Psoas muscle (tissue), 8 donors: Measurements from ENCODE around the gene SORT1. TPM values are rescaled to one million over a fixed set of nuclear protein-coding genes. Genes with fewer than 3 reads are reported as not detected.

Experiments
- ATAC-seq, 4 donors: fragments of 200-7000 bp; cut with Tn5 transposase; one replicate each; pipeline ENCODE4 v1.9.1; 2020; ENCODE audit warnings: moderate library complexity in 3 of 4, mild to moderate bottlenecking in 2 of 4
- DNase-seq, 2 donors: peaks; one replicate each; pipeline ENCODE4 v3.0.0-alpha.2; 2020
- H3K27ac ChIP-seq: fragments of 200-600 bp; one replicate; pipeline ENCODE4 v1.8.0; 2022
- H3K27me3 ChIP-seq, 3 donors: fragments of 200-600 bp in 1 of 3; one replicate each; pipeline versions ENCODE4 v1.6.1 to v1.8.0; 2013 to 2022; ENCODE audit warnings: low read length in 2 of 3, mild to moderate bottlenecking in 2 of 3, moderate library complexity in 1 of 3; ENCODE audit not compliant: insufficient read depth in 3 of 3
- H3K36me3 ChIP-seq, 2 donors: fragments of 200-600 bp in 1 of 2; one replicate each; pipeline versions ENCODE4 v1.6.1 to v1.8.0; 2013 to 2022; ENCODE audit warnings: low read depth in 1 of 2, mild to moderate bottlenecking in 1 of 2, moderate library complexity in 1 of 2; ENCODE audit not compliant: insufficient read depth in 1 of 2
- H3K4me1 ChIP-seq: fragments of 200-600 bp; one replicate; pipeline ENCODE4 v1.8.0; 2022
- H3K4me3 ChIP-seq: fragments of 200-600 bp; one replicate; pipeline ENCODE4 v1.8.0; 2022; ENCODE audit warnings: mild to moderate bottlenecking
- H3K9me3 ChIP-seq: fragments of 200-600 bp; one replicate; pipeline ENCODE4 v1.8.0; 2022
- CTCF ChIP-seq: fragments of 200-600 bp; IDR thresholded peaks from one replicate; pipeline ENCODE4 v1.8.0; 2022; ENCODE audit warnings: antibody characterized with exemption
- WGBS, 3 donors: extraction: QIAGEN DNeasy Blood & Tissue Kit; methylation state at CpG; one replicate each; pipeline versions ENCODE4 v1.1.6 to v1.1.7; 2013; 5-methylcytosine and 5-hydroxymethylcytosine counted together
- intact Hi-C, 2 donors: fragments of 100-400 bp; cut with DNase I; formaldehyde crosslinking; loops; one replicate each; pipeline versions ENCODE4 v1.11.0 to v1.14.2; 2022
- polyA plus RNA-seq, 3 donors: library from polyadenylated mRNA; stranded (reverse); fragments of 200-250 nt; gene quantifications; one replicate each; pipeline ENCODE4 v1.2.3, GENCODE V29; 2013
- total RNA-seq, 4 donors: library from RNA; stranded (reverse); fragmentation: NEBNext Ultra II Directional in 2 of 4; extraction: Animal tissue kit (Norgen Biotek cat#: 25700) in 2 of 4; gene quantifications; one replicate each; pipeline versions ENCODE4 v1.2.1 to v1.2.4, GENCODE V29; 2021 to 2023
- donor health status: healthy with polysubstance abuse.
- donor health status: DM: no; HTN: no; CAD: no; lungs with moderate emphysema.
- donor health status: Bipolar disorder and iron deficiency.
- donor health status: healthy.
- donor health status: DM: yes; HTN: yes; CAD: no.
- donor health status: DM: no; HTN: no; CAD: no.
- donor health status: DM: no; HTN: no; CAD: no.
- donor health status: DM: yes; HTN: yes; CAD: no.

Gene SORT1
- total and polyA plus RNA-seq, 7 donors = 15.8 to 363 (median 131) TPM

- intact Hi-C loops = no loop called here
- peak in 2 of 4 donors; percentile 86 to 87 for ATAC-seq
- H3K4me3 ChIP-seq = no peak overlapping the region
- H3K27me3 ChIP-seq = no peaks in the 10 kb centered on the region
- 41 to 70% (median 58%) methylated on average over 23 to 24 of the region's 24 CpGs for WGBS, 3 donors
- peaks cover 0 to 19% of the 10 kb centered on the region in 2 donors for H3K36me3 ChIP-seq
- H3K4me1 ChIP-seq = no peaks in the 10 kb centered on the region
- H3K27ac ChIP-seq = no peak overlapping the region
- H3K9me3 ChIP-seq = no peaks in the 10 kb centered on the region
- no peak for TF ChIP-seq CTCF
- DNase-seq = peak in 1 of 2 donors; percentile 81
These were observed 122.9 kb downstream of the SORT1 start for GRCh38 chr1:109274533-109275476.

- H3K4me1 ChIP-seq = no peaks in the 10 kb centered on the region
- intact Hi-C loops = no loop called here
- no peaks in the 10 kb centered on the region for H3K27me3 ChIP-seq
- no peaks in the 10 kb centered on the region for H3K9me3 ChIP-seq
- H3K36me3 ChIP-seq = peaks cover 0 to 22% of the 10 kb centered on the region in 2 donors
- H3K4me3 ChIP-seq = no peak overlapping the region
- no peak for ATAC-seq
- WGBS, 3 donors = 84 to 88% (median 86%) methylated on average over 30 of the region's 30 CpGs
- TF ChIP-seq CTCF = no peak
- DNase-seq = peak in 1 of 2 donors; percentile 53
- no peak overlapping the region for H3K27ac ChIP-seq
These were observed 124.0 kb downstream of the SORT1 start for GRCh38 chr1:109273570-109274288.

- H3K36me3 ChIP-seq = peaks cover 0 to 22% of the 10 kb centered on the region in 2 donors
- H3K27ac ChIP-seq = no peak overlapping the region
- TF ChIP-seq CTCF = no peak
- intact Hi-C loops = no loop called here
- ATAC-seq (no peak), DNase-seq (peak in 1 of 2 donors; percentile 42)
- H3K9me3 ChIP-seq = no peaks in the 10 kb centered on the region
- 82 to 90% (median 84%) methylated on average over 16 of the region's 16 CpGs for WGBS, 3 donors
- H3K27me3 ChIP-seq = no peaks in the 10 kb centered on the region
- no peaks in the 10 kb centered on the region for H3K4me1 ChIP-seq
- H3K4me3 ChIP-seq = no peak overlapping the region
These were observed 124.7 kb downstream of the SORT1 start for GRCh38 chr1:109272831-109273547.

- 67 to 78% (median 67%) methylated on average over 13 of the region's 13 CpGs for WGBS, 3 donors
- no peak for ATAC-seq
- DNase-seq = peak in 1 of 2 donors; percentile 58
- H3K9me3 ChIP-seq = no peaks in the 10 kb centered on the region
- no peak for TF ChIP-seq CTCF
- intact Hi-C loops = no loop called here
- H3K27me3 ChIP-seq = no peaks in the 10 kb centered on the region
- H3K27ac ChIP-seq = no peak overlapping the region
- H3K4me3 ChIP-seq = no peak overlapping the region
- H3K36me3 ChIP-seq = peaks cover 0 to 22% of the 10 kb centered on the region in 2 donors
- H3K4me1 ChIP-seq = no peaks in the 10 kb centered on the region
These were observed 125.5 kb downstream of the SORT1 start for GRCh38 chr1:109272021-109272799.
